NOMO-1 treated with DMSO at 0.1 percent for 48 hours (cell line): Measurements from ENCODE around the gene KRT31.
"Not testable (repeated sequence)": the region's sequence is repeated elsewhere in the genome, so short reads cannot be mapped to it uniquely, and the experiment has no call there.

Source experiments
- DNase-seq: peaks from one replicate; lab custom pipeline; 2025; ENCODE audit not compliant: unreplicated experiment; lab: John Stamatoyannopoulos, UW

The KRT31 gene

DNA sequence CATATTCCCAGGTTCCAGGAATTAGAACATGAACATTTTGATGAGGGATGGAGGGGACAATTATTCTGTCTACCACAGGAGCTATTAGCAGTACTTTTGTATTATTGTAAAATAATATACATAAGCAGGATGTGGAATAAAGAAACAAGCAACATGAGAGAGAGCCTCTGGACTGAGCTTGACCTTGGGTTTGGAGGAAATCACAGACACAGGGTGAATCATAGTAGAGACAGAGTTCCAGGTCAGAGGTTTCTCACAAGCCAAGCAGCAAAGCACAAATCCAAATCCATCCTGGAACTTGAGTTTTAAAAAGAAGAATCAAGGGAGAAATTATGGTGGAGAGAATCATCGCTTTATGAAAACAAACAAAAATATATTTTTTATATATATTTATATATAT, 5.1 kb downstream of the KRT31 start:
- DNase-seq: no peak

DNA sequence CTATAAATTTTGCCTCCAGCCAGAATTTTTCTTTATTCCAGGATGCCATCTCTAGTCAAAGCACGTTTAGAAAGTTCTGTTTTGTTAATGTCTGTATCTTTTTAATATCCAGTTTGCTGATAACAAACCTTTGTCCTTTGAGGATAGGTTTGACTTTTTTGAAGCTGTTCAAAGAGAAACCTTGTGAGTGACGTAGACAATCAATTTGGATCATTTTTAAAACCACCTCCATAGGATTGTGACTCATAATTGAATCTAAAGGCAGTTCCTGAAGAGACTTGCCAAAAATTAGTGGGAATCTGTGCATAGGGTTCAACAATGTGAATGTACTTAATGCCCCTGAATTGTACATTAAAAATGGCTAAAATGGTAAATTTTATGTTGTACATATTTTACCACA, 5.9 kb downstream of the KRT31 start:
- no peak for DNase-seq

DNA sequence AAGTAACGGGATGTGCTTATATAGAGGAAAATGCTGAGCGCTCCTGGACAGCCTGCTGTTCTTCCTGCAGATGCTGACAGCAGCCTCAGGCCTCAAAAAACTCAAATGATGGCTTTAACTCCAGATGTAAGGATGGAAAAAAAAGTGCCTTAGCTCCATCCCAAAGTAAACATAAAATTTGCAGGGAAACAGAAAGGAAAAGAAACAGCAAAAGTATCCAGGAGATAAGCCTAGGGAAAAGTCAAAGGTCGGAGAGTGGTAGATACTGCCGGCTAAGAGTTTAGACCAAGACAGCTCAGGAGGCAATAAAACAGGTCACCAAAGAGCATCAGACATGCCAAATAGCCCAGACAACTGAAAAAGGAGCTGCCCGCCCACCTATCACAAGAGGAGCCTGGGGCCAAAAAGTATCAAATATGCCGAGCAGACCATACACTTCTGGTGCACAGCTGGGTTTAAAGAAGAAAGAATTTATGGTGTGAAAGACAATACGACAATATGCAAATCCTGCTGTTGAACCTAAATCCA, 6.9 kb downstream of the KRT31 start:
- no peak for DNase-seq

- no peak for DNase-seq
Observed at GRCh38 chr17:41387670-41388069, 9.7 kb downstream of the KRT31 start.

GRCh38 chr17:41386227-41386626, 11.2 kb downstream of the KRT31 start:
- no peak for DNase-seq

DNA sequence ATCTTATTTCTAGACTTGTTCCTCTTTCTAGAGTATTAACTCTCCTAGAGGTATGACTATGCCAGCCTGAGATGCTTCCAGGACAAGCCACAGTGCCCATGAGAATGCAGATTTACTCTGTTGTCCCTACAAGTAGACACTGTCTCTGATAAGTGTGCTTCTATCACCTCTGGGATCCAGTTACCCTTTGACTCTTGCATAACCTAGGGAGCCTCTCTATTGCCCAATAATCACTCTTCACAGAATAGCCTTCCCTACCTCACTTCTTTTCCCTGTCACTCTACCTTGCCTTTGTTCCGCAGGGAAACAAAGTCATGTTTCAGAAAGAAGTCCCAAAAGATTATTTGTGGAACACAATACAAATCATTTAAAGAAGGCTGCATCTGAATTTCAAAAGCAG, 13.7 kb downstream of the KRT31 start:
- DNase-seq: peak; percentile 49

DNA sequence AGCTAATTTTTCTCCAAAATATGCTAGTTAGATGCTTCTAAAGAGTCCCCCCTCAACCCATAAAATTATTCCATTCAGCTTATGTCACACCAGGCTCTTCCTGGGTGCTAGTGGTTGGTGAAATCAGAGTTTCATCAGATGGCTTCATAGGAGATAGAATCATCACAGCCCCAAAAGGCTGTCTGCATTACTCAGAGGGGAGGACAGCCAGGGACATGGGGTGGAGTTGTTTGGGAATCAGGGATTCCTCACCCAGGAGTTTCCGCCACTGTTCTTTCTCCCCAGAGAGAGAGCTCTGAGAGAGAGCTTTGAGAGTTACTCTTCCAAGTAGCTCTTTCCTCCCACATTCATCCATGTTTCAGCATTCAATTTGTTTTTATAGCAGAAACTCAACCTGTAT, 15.0 kb downstream of the KRT31 start:
- no peak for DNase-seq

DNA sequence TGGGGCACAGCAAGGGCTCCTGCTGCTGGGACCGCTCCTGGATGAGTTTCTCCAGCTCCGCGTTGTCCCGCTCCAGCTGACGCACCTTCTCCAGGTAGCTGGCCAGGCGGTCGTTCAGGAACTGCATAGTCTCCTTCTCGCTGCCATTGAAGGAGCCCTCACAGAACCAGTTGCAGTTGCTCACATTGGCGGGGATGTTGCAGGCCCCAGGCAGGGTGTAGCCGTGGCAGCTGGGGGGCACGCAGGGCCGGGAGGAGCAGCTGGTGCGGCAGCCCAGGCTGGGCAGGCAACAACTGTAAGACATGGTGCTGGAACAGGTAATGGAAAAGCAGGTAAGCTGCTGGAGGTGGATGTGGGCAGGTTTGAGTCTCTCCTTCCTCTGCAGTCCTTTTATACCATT, 15.5 kb downstream of the KRT31 start, which contains the start of gene KRT34:
Gene KRT34 (minus strand): TSS at position 364 of the 400 bp plus-strand sequence. CDS start 60 bp downstream, at position 304.
- DNase-seq: not testable (repeated sequence)

DNA sequence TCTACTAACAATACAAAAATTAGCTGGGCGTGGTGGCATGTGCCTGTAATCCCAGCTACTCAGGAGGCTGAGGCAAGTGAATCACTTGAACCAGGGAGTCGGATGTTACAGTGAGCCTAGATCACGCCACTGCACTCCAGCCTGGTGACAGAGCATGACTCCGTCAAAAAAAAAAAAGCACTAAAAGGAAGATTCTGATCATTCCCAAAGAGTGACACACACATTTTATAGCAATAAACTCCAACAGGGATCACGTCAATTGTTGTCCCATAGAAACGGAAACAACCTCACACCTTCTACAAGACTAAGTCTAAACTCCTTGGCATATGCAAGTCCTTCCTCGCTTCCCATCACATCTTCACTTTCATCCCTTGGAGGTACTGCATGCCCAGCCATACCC, 17.3 kb downstream of the KRT31 start:
- not testable (repeated sequence) for DNase-seq

DNA sequence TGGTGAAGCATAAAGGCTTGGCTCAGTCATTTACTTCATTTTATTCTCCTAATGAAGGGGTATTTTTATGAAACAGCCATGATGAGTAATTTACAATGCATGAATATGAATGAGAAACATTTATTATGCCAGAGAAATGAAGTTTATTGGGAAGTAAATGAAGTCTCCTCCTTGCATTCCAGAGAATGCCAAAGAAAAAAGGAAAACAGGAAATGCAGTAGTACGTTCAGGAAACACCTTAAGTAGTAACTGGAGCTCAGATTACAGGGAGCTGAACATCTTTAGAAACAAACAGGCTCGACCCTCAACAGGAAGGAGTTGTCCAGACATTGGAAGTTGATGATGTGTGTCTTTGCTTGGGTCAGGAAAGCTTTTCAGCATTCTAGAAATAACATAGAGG, 19.9 kb downstream of the KRT31 start:
- DNase-seq: no peak

DNA sequence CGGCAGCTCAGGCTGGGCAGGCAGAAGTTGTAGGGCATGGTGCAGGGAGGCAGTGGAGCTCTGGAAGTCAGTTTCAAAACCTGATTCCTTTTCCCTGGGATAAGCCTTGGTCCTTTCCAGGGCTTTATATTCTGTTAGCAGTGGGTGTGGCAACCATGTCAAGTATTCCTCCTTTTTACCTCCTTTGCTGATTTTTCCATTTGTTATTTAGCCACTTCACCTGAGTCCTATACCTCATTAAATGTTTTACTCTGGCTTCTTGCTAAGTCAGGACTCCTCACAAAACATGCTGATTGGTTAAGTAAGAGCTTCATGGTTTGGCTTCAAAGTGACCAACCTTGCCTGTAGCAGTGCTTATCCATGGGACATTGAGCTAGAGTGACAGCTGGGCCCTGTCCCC, 27.7 kb downstream of the KRT31 start, which contains the start of gene KRT33B:
Gene KRT33B (minus strand): TSS at position 101 of the 400 bp plus-strand sequence. CDS start 63 bp downstream, at position 38.
- no peak for DNase-seq

GRCh38 chr17:41369023-41369422, 28.4 kb downstream of the KRT31 start:
- DNase-seq: no peak

GRCh38 chr17:41367426-41368075, 29.9 kb downstream of the KRT31 start:
- DNase-seq: no peak

DNA sequence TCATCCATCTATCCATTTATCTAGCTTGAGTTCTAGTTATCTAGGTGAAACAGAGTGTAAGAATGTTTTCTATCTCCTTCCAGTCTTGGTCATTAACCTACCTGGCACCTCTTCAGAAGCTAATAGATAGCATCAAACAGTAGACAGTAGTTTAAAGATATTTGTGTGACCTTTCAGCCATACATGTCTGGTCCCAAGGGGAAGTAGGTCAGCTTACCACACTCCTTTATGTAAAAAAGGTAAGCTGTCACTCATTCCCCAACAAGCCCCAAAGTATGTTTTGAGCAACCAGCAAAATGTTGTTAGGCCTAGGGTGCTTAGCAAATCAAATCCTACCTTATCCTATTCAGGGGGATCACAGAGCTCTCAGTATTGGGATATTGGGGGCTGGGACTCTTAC, 31.3 kb downstream of the KRT31 start:
- no peak for DNase-seq

DNA sequence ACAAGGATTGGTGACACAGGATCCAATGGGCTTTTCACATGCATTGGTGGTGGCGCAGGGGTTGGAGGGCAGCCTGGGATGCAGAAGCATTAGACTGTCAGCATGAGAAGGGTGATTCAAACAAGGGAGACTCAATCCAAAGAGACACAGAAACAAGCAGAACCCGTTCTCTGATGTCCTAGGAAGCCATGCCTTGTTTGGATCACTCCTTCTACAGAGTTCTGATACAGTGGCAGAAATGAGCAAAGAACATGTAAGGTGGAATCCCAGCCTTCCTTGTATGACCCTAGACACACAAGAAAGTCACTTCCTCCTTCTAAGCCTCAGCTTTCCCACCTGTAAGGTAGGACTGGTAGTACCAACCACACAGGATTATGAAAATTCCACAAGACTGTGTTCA, 33.5 kb downstream of the KRT31 start:
- DNase-seq: no peak

DNA sequence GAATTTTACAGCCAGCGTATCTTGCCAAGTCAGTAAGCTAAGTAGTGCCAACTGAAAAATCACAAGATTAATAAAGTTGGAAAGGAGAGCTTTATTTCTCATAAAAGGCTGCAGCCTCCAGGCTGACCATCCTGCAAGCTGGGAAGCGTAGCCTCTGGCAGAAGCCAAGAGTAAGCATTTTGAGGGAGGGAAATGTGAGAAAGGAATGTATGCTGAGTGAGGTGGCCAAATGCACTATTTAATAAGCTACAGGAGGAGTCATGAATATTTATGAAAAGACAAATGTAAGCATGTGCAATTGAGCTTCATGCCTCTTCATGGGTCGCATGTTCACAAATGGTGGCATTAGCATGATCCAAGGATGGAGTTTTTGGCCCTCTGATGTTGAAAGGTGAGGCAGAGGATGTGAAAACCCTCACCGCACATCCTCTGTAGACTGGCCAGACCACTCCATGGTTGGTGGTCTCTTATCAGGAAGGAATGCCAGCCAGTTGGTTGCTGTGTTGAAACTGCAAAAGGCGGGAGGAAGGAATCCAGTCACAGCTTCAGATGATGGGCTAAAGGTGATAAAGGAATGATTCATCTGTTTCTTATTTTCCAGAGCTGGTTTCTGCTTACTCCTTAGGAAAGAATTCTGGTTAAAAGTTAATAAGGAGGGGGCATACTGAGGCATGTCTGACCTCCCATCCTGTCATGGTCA, 37.0 kb downstream of the KRT31 start:
- no peak for DNase-seq

- peak; percentile 91 for DNase-seq
Observed at GRCh38 chr17:41354536-41354935, 42.9 kb downstream of the KRT31 start.

- DNase-seq: no peak
Observed at GRCh38 chr17:41352597-41353366, 44.6 kb downstream of the KRT31 start.

GRCh38 chr17:41351177-41351576, 46.2 kb downstream of the KRT31 start:
- DNase-seq: no peak

GRCh38 chr17:41350381-41350878, 47.0 kb downstream of the KRT31 start, which contains the start of gene KRT33A:
KRT33A (minus strand) TSS chr17:41350828; CDS start chr17:41350767, 61 bp downstream.
- DNase-seq: not testable (repeated sequence)
